Astrocyte (in vitro differentiated cells and primary cell): ENCODE results near the gene TRIO.
"Not testable (repeated sequence)": the region's sequence is repeated elsewhere in the genome, so short reads cannot be mapped to it uniquely, and the experiment has no call there.

Experiments used
- EZH2 ChIP-seq: IDR thresholded peaks from 2 replicates; pipeline ENCODE4 v1.6.1; 2012; ENCODE audit warnings: mild to moderate bottlenecking, low read length, inconsistent platforms; ENCODE audit not compliant: insufficient read depth
- TF ChIP-seq, protein P1 (sequence below): IDR thresholded peaks from 2 replicates; pipeline ENCODE4 v1.5.1; 2011; ENCODE audit warnings: low read depth, mild to moderate bottlenecking, inconsistent platforms, low read length, moderate library complexity; ENCODE audit not compliant: insufficient read depth

DNA sequence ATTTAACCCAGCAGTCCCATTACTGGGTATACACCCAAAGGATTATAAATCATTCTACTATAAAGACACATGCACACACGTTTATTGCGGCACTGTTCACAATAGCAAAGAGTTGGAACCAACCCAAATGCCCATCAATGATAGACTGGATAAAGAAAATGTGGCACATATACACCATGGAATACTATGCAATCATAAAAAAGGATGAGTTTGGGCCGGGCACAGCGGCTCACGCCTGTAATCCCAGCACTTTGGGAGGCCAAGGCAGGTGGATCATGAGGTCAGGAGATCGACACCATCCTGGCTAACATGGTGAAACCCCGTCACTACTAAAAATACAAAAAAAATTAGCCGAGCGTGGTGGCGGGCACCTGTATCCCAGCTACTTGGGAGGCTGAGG is 249.4 kb downstream of the TRIO start:
- TF ChIP-seq, protein P1, sequence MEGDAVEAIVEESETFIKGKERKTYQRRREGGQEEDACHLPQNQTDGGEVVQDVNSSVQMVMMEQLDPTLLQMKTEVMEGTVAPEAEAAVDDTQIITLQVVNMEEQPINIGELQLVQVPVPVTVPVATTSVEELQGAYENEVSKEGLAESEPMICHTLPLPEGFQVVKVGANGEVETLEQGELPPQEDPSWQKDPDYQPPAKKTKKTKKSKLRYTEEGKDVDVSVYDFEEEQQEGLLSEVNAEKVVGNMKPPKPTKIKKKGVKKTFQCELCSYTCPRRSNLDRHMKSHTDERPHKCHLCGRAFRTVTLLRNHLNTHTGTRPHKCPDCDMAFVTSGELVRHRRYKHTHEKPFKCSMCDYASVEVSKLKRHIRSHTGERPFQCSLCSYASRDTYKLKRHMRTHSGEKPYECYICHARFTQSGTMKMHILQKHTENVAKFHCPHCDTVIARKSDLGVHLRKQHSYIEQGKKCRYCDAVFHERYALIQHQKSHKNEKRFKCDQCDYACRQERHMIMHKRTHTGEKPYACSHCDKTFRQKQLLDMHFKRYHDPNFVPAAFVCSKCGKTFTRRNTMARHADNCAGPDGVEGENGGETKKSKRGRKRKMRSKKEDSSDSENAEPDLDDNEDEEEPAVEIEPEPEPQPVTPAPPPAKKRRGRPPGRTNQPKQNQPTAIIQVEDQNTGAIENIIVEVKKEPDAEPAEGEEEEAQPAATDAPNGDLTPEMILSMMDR: not testable (repeated sequence)
- TF ChIP-seq EZH2: not testable (repeated sequence)
